AG09309 (cell line): Measurements from ENCODE around the gene LOXL1.

Source experiments
- DNase-seq: peaks from one replicate; pipeline ENCODE4 v3.0.0-alpha.2; 2010; ENCODE audit warnings: low read depth
- H3K4me3 ChIP-seq: 2 replicates; pipeline ENCODE4 v1.5.1; 2011; ENCODE audit warnings: mild to moderate bottlenecking, low read depth, low read length, moderate library complexity; ENCODE audit not compliant: control insufficient read depth
- TF ChIP-seq, protein P1 (sequence below): IDR thresholded peaks from 2 replicates; pipeline ENCODE4 v1.5.1; 2011; ENCODE audit warnings: mild to moderate bottlenecking, low read depth, low read length, inconsistent platforms; ENCODE audit not compliant: insufficient read depth, control insufficient read depth; ENCODE audit errors: missing control alignments

Gene LOXL1

GRCh38 chr15:73944161-73945129 lies 18.2 kb downstream of the LOXL1 start:
- H3K4me3 ChIP-seq: no peak overlapping the region
- TF ChIP-seq, protein P1, sequence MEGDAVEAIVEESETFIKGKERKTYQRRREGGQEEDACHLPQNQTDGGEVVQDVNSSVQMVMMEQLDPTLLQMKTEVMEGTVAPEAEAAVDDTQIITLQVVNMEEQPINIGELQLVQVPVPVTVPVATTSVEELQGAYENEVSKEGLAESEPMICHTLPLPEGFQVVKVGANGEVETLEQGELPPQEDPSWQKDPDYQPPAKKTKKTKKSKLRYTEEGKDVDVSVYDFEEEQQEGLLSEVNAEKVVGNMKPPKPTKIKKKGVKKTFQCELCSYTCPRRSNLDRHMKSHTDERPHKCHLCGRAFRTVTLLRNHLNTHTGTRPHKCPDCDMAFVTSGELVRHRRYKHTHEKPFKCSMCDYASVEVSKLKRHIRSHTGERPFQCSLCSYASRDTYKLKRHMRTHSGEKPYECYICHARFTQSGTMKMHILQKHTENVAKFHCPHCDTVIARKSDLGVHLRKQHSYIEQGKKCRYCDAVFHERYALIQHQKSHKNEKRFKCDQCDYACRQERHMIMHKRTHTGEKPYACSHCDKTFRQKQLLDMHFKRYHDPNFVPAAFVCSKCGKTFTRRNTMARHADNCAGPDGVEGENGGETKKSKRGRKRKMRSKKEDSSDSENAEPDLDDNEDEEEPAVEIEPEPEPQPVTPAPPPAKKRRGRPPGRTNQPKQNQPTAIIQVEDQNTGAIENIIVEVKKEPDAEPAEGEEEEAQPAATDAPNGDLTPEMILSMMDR: no peak
- no peak for DNase-seq

- no peak for DNase-seq
- TF ChIP-seq, protein P1: no peak
- no peak overlapping the region for H3K4me3 ChIP-seq
These were observed 18.9 kb downstream of the LOXL1 start for GRCh38 chr15:73945130-73945508.

- no peak overlapping the region for H3K4me3 ChIP-seq
- no peak for DNase-seq
- TF ChIP-seq, protein P1: no peak
These were observed 19.9 kb downstream of the LOXL1 start for GRCh38 chr15:73946046-73946721.

- TF ChIP-seq, protein P1: no peak
- no peak for DNase-seq
- no peak overlapping the region for H3K4me3 ChIP-seq
These were observed 20.6 kb downstream of the LOXL1 start for GRCh38 chr15:73946795-73947370.

GRCh38 chr15:73947651-73948050 lies 21.4 kb downstream of the LOXL1 start:
- no peak overlapping the region for H3K4me3 ChIP-seq
- TF ChIP-seq, protein P1: no peak
- no peak for DNase-seq

GRCh38 chr15:73948396-73948795 lies 22.1 kb downstream of the LOXL1 start:
- DNase-seq: no peak
- TF ChIP-seq, protein P1: no peak
- no peak overlapping the region for H3K4me3 ChIP-seq
